Measurements from ENCODE around the gene MCCD1. TPM values are rescaled to one million over a fixed set of nuclear protein-coding genes. Genes with fewer than 3 reads are reported as not detected.

MCCD1 gene
- total and polyA plus RNA-seq, 2 of the 13 experiments (the other 11 are each of a cell fraction or from before 2014, with no cell fraction given), result 0.15 TPM; not detected in 1

DNA sequence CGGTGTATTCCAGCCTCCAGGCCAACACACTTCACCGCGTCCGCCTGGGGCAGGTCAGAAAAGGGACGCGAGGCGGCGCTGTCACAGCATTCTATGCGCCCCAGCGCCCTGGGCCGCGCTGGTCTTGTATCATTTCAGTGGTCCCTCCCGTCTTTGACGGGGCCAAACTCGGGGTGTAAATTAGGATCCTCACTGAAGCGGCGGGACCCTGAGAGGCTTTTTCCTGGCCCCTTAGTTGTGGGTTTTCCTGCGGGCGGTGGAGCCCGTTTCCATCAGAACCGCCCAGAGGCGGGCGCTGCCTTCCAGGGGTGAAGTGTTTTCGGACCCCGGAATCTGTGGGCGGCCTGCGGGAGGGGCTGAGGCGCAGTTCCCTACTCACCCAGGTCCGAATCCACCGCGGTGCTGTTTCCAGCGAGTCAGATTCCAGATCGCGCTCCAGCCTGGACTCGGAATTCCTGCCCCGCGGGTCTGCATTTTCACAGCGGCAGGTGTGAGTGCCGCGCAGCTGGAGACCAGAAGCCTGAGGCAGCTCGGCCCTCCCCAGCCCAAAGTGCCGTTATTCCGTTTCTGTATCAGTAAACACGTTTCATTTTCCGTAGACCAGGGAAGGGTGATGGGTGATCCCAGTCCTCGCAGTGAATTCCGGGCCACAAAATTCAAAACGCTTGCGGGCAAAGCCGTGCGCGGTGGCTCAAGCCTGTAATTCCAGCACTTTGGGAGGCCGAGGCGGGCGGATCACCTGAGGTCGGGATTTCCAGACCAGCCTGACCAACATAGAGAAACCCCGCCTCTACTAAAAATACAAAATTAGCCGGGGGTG is 34.7 kb upstream of the MCCD1 start (continued):
- TF ChIP-seq, protein P1, sequence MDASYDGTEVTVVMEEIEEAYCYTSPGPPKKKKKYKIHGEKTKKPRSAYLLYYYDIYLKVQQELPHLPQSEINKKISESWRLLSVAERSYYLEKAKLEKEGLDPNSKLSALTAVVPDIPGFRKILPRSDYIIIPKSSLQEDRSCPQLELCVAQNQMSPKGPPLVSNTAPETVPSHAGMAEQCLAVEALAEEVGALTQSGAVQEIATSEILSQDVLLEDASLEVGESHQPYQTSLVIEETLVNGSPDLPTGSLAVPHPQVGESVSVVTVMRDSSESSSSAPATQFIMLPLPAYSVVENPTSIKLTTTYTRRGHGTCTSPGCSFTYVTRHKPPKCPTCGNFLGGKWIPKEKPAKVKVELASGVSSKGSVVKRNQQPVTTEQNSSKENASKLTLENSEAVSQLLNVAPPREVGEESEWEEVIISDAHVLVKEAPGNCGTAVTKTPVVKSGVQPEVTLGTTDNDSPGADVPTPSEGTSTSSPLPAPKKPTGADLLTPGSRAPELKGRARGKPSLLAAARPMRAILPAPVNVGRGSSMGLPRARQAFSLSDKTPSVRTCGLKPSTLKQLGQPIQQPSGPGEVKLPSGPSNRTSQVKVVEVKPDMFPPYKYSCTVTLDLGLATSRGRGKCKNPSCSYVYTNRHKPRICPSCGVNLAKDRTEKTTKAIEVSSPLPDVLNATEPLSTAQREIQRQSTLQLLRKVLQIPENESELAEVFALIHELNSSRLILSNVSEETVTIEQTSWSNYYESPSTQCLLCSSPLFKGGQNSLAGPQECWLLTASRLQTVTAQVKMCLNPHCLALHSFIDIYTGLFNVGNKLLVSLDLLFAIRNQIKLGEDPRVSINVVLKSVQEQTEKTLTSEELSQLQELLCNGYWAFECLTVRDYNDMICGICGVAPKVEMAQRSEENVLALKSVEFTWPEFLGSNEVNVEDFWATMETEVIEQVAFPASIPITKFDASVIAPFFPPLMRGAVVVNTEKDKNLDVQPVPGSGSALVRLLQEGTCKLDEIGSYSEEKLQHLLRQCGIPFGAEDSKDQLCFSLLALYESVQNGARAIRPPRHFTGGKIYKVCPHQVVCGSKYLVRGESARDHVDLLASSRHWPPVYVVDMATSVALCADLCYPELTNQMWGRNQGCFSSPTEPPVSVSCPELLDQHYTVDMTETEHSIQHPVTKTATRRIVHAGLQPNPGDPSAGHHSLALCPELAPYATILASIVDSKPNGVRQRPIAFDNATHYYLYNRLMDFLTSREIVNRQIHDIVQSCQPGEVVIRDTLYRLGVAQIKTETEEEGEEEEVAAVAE (CRISPR knock-in tag; IDR thresholded peaks at IDR 0.05; ENCODE audit: borderline replicate concordance), result 0 out of 2 replicates have a peak, but pooled peaks have one; percentile 14
- TF ChIP-seq ZNF709 (CRISPR knock-in tag; IDR thresholded peaks at IDR 0.05) (no peak), TAF1 (CRISPR knock-in tag; IDR thresholded peaks at IDR 0.05) (0 out of 2 replicates have a peak, but pooled peaks have one; percentile 14), ZNF501 (CRISPR knock-in tag; IDR thresholded peaks at IDR 0.05) (peak; percentile 89), KDM5B (CRISPR knock-in tag; IDR thresholded peaks at IDR 0.05; ENCODE audit: borderline replicate concordance) (peak; percentile 35; the same call in 1 of the 2 replicates), KDM5A (IDR thresholded peaks at IDR 0.05; ENCODE audit: borderline replicate concordance, low read length) (no peak), GABPB1 (CRISPR knock-in tag; IDR thresholded peaks at IDR 0.05) (peak; percentile 51), NR2F1 (CRISPR knock-in tag; IDR thresholded peaks at IDR 0.05) (no peak), NFE2L1 (CRISPR knock-in tag; IDR thresholded peaks at IDR 0.05; ENCODE audit: borderline replicate concordance) (no peak), YEATS4 (CRISPR knock-in tag; IDR thresholded peaks at IDR 0.05; ENCODE audit: borderline replicate concordance) (peak; percentile 75; the same call in 1 of the 2 replicates), ZNF160 (CRISPR knock-in tag; IDR thresholded peaks at IDR 0.05) (0 out of 2 replicates have a peak, but pooled peaks have one; percentile 55), DRAP1 (CRISPR knock-in tag; IDR thresholded peaks at IDR 0.05) (0 out of 2 replicates have a peak, but pooled peaks have one; percentile 22), ZBTB37 (CRISPR knock-in tag; IDR thresholded peaks at IDR 0.05) (0 out of 2 replicates have a peak, but pooled peaks have one; percentile 6), GATAD1 (CRISPR knock-in tag; IDR thresholded peaks at IDR 0.05) (peak; percentile 44; the same call in 1 of the 2 replicates), SATB2 (CRISPR knock-in tag; IDR thresholded peaks at IDR 0.05) (0 out of 2 replicates have a peak, but pooled peaks have one; percentile 78), SRY (CRISPR knock-in tag; IDR thresholded peaks at IDR 0.05) (no peak), UBTF (CRISPR knock-in tag; IDR thresholded peaks at IDR 0.05) (peak; percentile 56)
- TF ChIP-seq, protein P2, sequence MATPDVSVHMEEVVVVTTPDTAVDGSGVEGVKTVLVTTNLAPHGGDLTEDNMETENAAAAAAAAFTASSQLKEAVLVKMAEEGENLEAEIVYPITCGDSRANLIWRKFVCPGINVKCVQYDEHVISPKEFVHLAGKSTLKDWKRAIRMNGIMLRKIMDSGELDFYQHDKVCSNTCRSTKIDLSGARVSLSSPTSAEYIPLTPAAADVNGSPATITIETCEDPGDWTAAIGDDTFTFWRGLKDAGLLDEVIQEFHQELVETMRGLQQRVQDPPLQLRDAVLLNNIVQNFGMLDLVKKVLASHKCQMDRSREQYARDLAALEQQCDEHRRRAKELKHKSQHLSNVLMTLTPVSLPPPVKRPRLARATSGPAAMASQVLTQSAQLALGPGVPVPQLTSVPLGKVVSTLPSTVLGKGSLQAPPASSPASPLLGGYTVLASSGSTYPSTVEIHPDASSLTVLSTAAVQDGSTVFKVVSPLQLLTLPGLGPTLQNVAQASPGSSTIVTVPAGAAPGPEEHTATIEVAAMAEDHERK (CRISPR knock-in tag; IDR thresholded peaks at IDR 0.05; ENCODE audit: low read depth), result no peak

Measured in HepG2 (cell line).